Measurements from ENCODE around the gene OPN3.

- TF ChIP-seq ZNF426 (tag by site-specific recombination; IDR thresholded peaks at IDR 0.05) (no peak), REPIN1 (tag by site-specific recombination; IDR thresholded peaks at IDR 0.05; ENCODE audit: low read depth) (no peak), CTCF (tag by site-specific recombination; IDR thresholded peaks at IDR 0.05) (no peak), SALL2 (tag by site-specific recombination; IDR thresholded peaks at IDR 0.05; ENCODE audit: borderline replicate concordance) (no peak), ZNF639 (tag by site-specific recombination; IDR thresholded peaks at IDR 0.05) (no peak), ZNF707 (tag by site-specific recombination; IDR thresholded peaks at IDR 0.05) (no peak), ZNF654 (tag by site-specific recombination; IDR thresholded peaks at IDR 0.05; ENCODE audit: low read depth) (no peak), ZNF174 (tag by site-specific recombination; IDR thresholded peaks at IDR 0.05) (no peak), ZNF221 (tag by site-specific recombination; IDR thresholded peaks at IDR 0.05; ENCODE audit: borderline replicate concordance) (no peak)
Measured at GRCh38 chr1:241551759-241552638, 88.2 kb downstream of the OPN3 start.

All from HEK293 (cell line).